ENCODE results near the gene ZBP1.

- TF ChIP-seq CTCF (IDR thresholded peaks at IDR 0.05), result no peak
- TF ChIP-seq POLR2A (IDR thresholded peaks at IDR 0.05), result no peak
Observed at GRCh38 chr20:57609842-57610167, 10.4 kb downstream of the ZBP1 start.
